Activated effector memory CD4-positive, alpha-beta T cell treated with anti-CD3 and anti-CD28 coated beads, Interleukin-2, amount 50 U/mL, for 16 hours (primary cell): ENCODE results near the gene FAM237A.

ENCODE experiments used
- DNase-seq: peaks from one replicate; pipeline ENCODE4 v3.0.0-alpha.2; 2020

Gene FAM237A

DNA sequence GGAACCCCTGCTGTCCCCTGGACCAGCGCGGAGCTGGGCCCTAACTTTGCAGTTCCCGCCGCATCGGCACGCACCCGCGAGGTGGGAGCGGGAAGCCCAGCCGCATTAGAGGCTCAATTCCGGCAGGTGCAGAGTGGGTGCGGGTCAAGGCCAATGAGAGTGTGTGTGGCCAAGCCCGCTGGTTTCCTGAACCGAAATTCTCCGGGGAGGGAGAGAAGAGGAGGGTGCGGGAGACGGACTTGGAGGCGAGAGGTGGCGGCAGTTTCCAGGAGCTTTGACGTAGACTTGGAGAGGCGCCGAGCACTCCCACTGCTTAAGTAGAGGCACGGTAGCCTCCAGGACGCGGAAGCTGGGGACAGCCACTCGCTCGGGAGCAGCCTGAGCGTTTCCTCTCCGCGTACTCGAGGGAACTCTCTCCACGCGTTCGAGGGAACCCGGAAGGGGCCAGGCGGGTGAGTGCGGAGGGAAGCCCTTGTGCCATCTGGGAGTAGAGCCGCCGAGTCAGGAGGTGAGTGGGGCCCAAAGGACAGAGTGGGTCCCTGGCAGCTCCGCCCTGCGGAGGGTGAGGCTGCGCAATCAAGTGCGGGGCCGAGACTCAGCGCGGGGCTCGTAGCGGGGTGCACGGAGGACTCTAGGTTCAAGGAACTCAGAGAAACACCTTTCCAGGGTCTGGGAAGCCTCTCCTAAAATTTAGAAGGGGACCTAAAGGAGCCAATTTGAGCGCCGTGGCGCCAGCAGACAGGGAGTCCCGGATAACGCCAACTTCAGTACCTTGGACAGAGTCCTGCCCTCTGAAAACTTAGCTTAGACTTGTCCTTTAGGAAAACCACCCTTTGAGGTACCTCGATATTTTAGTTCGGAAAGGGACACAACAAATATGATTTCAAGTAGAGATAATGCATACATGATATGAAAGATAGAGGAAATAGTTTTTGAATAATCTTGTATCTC is at the start of gene FAM237A:
Gene FAM237A (plus strand): TSS at position 413 of the 951 bp plus-strand sequence. CDS start 1,750 bp downstream, outside the sequence.
- no peak for DNase-seq

DNA sequence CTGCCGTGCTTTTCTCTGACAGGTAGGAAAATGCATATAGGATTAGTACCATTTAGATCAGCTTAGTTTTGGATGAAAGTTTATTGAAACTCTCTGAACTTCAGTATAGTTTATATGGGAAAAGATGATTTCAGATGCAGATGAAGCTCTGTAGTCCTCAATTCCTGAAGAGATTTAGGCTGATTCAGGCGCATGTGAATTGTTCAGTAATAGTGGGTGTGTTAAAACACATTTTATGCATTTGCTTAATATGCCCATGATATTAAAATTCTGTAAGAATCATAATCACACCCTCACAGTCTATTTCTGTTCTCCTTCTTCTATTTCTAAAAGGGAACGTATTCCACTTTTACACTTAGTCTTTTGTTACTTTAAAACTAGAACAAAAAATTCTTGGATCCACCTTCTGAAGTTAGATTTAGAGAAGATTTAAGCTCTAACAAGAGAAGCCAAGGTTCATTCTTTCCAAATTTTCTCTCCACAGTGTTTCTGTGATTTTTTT is 44.5 kb upstream of the FAM237A start:
- DNase-seq: no peak

GRCh38 chr2:206603243-206603642 is 39.0 kb upstream of the FAM237A start:
- DNase-seq: no peak

DNA sequence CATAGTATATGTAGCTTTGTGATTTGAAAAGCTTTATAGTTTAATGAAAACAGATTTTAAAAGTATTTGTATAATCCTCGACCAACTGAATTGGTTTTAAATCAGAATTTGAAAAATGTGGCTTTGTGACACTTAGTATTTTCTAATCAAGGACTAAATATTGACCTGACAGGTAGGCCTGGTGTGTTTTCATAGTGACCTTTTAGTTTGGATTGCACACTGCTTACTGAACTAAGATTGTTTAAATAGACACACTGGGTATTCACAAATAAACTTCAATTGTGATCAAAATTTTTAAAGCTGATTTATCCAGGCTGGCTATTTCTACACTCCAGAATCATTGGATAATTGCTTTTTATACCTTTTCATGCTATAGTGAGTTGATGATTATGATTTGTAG is 31.8 kb upstream of the FAM237A start:
- no peak for DNase-seq

- DNase-seq: no peak
These were observed 31.1 kb upstream of the FAM237A start for GRCh38 chr2:206611191-206611590.

DNA sequence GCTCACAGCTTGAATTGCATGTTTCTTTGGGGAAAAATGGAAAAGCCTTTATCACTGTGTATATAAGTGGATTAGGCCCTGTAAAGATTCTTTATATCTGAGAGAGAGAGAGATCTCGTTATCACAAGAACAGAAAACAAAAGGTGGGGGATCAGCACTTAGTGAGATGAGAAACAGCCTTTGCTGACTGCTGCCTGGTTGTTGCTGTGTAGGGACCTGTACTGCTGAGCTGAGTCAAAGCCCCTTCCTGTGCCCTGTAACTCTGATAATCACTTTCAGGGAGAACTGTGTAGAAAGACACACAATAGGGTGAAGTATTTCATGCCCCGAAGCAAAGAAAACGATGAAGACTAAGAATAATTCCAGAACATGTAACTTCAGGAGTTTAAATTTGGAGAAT is 30.6 kb upstream of the FAM237A start:
- no peak for DNase-seq

- DNase-seq: no peak
These were observed 27.5 kb upstream of the FAM237A start for GRCh38 chr2:206614811-206615210.

DNA sequence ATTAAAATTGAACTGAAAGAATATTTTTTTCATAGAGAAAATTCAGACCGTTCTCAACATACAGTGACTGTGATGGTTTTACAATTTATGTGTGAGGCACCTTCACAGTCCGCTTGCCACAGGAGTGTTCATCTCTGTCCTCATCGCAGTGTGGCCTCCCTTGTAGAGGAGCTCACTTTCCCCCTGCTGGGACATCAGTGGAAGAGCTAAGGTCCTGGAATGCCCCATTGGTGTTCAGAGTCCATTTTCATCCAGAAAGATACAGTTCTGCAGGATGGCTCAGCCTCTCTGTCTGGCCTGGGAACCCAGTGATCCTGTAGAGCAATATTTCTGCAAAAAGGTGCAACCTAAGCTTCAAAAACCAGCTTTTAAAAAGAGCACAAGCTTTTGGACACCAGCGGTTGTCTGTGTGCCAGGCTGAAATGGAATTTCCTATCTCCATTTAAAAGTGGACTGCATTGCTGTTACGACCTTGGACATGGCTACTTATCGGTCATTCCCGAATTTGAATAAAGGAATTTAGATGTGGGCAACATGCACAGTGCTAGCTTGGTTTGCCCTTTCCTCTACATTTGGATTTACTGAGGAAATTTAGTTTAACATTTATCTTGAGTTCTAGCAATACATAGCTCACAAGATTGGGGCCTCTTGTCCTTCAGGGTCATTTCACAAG is 26.7 kb upstream of the FAM237A start:
- no peak for DNase-seq

DNA sequence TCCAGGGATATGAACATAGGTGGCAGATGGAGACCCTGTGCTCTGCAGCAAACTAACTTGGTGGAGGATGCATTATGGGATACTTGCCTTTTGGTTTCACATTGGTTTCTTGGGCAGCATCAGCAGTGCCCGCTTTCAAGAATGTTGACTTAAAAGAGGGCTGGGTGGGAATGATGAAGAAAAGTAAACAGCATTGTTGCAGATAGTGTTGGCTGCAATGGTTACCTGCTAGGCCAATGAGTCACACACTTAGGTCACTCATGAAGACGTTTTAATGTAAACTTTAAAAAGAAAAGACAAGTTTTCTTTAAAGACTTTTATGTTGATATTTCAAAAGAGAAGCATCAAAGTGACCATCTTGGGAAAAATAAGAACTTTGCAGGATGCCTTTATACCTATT is 26.1 kb upstream of the FAM237A start:
- DNase-seq: no peak

- no peak for DNase-seq
These were observed 23.3 kb upstream of the FAM237A start for GRCh38 chr2:206619011-206619410.

GRCh38 chr2:206626108-206626507 is 16.2 kb upstream of the FAM237A start:
- DNase-seq: no peak

- no peak for DNase-seq
These were observed 14.7 kb upstream of the FAM237A start for GRCh38 chr2:206627632-206628031.

DNA sequence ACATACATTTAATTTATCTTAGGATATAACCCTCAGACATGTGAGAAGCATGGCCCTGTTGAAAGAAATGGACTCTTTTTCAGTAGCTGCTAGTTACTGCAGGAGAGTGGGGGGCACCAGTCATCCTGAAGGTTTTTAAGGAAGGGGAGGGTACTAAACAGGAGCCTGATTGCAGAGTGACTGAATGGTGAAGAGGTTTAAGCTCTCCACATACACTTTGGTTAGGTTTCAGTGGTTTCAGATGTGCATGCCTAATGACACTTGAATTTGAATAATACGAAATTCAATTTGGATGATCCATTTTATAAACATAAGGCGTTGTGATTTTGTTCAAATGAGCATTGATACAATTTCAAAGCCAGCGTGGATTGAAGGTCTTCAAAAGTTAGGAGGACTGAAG is 10.9 kb upstream of the FAM237A start:
- no peak for DNase-seq

DNA sequence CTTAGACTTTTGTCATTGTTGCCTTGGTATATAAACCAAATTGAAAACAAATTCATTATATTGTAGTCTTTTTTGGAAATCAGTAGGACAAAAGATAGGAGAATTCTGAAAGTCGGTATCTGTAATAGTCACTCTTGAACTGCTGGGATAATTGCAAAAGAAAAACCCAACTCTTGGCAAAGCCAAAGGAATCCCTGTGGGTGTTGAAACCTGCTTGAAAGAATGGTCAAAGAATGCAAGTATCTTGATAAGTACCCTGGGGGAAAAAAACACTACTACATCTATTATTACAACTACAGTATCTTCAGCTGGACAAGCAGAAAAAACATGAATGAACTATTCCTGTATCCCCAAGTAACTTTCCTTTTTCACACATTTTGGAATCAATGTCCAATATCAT is 7.3 kb upstream of the FAM237A start:
- DNase-seq: no peak

DNA sequence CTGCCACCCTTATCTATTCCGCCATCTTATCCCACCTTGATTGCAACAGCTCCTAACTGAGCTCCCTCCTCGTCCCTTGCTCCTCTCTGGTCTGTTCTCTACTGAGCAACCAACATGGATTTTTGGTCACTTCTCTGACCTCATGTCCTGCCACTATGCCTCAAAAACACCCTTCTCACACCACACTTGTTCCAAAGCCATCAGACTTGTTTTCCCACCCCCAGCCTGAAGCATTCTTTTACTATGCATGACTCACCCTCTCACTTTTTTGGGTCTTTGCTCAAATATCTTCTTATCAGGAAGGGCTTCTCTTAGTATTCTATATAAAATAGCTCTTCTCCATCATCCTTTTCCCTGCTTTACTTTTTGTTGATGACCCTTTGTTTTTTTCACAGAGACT is 2.7 kb upstream of the FAM237A start:
- no peak for DNase-seq

GRCh38 chr2:206641226-206641625 is 1.1 kb upstream of the FAM237A start:
- DNase-seq: no peak

- DNase-seq: no peak
These were observed 5.7 kb downstream of the FAM237A start for GRCh38 chr2:206647985-206648384.

DNA sequence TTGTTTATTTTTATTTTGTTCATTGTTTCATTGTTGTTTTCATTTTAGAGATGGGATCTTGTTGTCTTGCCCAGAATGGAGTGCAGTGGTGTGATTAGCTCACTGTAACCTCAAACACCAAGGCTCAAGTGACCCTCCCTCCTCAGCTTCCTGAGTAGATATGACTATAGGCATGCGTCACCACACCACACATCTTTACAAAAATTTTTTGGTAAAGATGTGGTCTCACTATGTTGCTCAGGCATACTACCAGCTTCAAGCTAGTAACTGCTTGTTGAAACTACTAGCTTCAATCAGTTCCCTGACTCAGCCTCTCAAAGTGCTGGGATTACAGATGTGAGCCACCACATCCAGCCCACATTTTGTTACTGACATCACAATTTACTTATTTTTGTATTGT is 14.8 kb downstream of the FAM237A start:
- DNase-seq: no peak

- DNase-seq: no peak
These were observed 23.0 kb downstream of the FAM237A start for GRCh38 chr2:206665251-206665650.

DNA sequence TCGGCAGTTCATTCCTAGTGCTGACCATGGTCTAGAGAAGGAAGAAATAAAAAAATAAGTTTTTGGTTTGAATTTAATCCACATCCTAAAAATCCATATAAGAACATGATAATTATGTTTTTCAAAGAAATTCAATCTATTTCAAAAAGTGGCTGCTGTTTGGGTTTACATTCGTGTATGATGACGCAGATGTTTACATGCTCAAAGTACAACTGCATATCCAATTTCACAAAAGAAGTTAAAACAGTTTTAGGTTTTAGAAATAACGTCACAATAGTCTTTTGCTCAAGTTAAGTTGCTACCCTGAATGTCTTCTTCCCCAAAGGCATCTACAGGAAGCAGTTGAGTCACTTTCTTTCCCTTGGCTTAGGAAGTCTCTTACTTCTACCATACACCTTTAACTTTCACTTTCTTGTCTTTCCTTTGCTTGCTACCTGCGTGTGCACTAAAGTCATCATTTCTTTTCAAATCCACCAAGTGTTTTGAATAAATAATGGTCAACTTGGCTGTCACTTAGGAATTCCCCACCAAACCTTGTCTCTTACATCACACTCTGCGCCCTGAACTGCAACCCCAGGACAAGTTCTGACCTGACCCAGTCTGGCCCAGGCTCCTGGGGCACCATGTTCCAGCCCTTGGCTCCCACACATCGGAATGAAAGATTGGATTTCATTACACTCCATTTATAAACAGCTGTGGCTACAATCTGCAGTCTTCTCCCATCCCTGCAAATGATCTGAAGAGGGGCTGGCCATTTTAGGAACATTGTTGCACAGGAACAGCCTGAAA is 28.4 kb downstream of the FAM237A start:
- DNase-seq: no peak

DNA sequence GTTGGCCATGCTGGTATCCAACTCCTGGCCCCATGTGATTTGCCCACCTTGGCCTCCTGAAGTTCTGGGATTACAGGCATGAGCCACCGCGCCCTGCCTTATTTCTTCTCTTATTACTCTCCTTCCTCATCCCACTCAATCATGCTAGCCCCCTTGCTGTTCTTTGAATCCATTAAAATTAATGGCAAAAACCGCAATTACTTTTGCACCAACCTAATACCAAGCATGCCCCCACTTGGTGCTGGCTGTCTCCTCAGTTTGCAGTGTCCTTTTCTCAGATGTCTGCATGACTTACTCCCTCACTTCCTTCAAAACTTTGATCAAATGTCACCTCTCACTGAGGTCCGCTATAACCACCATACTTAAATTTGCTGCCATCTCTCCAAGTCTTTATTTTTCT is 41.3 kb downstream of the FAM237A start:
- DNase-seq: no peak

DNA sequence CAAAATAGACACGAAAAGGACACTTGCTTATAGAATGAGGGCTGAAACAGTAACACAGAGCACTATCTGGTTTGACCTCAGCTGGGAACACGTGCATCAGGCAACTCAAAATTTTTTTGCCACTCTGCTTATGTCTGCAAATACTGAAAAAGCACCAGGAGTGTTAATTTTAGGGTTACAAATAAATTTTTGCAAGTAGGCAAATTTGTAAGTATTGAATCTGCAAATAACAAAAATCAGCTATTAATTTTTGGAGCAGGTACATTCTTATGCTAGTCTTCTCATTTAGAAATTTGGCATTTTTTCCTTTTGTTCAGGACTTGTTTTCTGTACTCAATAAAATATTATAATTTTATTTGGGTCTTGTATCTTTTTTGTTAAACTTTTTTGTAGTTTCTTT is 46.2 kb downstream of the FAM237A start:
- no peak for DNase-seq

DNA sequence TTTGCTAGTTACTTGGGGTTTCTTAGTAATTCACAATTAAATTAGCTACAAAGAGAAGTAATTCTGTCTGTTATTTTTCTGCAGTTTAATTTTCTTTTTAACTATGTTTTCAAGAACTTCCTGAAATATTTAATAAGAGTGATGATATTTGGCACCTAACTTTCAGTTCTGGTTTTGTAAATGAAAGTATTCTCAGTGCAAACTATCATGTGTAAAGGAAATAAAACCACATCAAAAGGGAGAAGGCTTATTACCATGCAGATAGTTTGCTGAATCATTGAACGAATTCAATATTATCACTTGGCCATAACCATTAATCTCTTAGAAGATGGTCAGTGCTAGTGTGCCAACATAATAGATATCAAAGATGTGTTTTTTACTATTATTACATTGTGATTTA is 46.7 kb downstream of the FAM237A start:
- DNase-seq: no peak
